ENCODE data around the gene WNT1.

WNT1 gene

DNA sequence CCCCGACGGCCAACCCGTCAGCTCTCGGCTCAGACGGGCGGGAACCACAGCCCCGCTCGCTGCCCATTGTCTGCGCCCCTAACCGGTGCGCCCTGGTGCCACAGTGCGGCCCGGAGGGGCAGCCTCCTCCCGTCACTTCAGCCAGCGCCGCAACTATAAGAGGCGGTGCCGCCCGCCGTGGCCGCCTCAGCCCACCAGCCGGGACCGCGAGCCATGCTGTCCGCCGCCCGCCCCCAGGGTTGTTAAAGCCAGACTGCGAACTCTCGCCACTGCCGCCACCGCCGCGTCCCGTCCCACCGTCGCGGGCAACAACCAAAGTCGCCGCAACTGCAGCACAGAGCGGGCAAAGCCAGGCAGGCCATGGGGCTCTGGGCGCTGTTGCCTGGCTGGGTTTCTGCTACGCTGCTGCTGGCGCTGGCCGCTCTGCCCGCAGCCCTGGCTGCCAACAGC, at the start of gene WNT1:
Gene WNT1, plus strand, starts transcription at position 32 of the 450 bp plus-strand sequence. Its CDS starts 329 bp downstream, at position 361.
- TF ChIP-seq GATA2 (IDR thresholded peaks at IDR 0.05; ENCODE audit: low read depth, low read length) (no peak), GATA3 (IDR thresholded peaks at IDR 0.05; ENCODE audit: low read depth, low read length) (no peak)

DNA sequence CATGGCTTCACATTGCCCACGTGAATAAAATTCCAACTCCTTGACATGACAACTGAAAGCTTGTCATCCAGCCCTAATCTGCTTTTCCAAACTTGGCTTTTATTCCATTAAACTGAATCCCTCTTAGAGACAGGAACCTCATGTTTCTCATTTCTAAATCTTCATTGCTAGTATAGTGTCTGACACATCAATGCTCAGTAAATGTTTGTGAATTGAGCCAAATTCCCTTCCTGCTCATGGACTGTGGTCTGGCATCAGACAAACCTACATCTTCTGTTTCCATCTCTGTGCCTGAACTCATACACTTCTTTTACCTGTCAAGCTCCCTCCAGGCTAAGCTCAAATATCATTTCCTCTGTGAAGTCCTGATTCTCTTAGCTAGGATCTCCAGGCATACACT, 48.6 kb upstream of the WNT1 start:
- no peak for TF ChIP-seq GATA3 (IDR thresholded peaks at IDR 0.05; ENCODE audit: low read depth, low read length)
- no peak for TF ChIP-seq GATA2 (IDR thresholded peaks at IDR 0.05; ENCODE audit: low read depth, low read length)

DNA sequence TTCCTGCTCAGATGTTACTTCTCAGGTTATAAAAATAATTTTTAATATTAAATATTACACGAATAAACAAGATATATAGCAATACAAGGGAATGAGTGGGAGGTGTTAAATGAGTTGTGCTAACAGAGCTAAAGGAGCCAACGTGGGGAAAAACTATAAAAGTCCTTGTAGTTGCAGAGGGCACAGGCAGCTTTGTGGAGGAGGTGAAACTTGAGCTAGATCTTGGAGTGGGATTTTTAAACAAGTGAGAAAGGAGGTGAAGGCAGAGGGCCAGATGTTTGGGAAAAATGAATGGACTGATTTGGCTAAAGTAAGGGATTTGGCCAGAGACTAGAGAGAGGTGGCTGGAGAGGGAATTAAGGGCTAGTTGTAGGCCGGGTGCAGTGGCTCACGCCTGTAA, 47.6 kb upstream of the WNT1 start:
- TF ChIP-seq GATA3 (IDR thresholded peaks at IDR 0.05; ENCODE audit: low read depth, low read length) = no peak
- TF ChIP-seq GATA2 (IDR thresholded peaks at IDR 0.05; ENCODE audit: low read depth, low read length) = no peak

DNA sequence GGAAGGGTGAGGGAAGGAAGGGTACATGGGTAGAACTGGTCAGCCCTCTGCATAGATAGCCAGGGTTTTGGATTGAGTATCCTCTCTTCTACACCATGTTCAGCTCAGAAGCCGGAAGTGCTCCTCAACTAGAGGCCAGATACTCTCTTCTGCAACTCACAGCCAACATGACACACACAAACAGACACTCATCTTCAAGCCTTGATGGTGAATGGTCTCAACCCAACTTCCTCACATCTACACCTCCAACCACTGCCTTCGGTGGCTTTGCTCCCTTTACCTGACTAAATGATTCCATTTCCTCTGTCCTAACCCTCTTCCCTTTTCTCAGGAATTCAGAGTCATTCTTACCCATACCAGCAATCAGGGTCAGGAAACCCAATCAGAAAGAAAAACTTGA, 45.2 kb upstream of the WNT1 start:
- TF ChIP-seq GATA3 (IDR thresholded peaks at IDR 0.05; ENCODE audit: low read depth, low read length) = no peak
- TF ChIP-seq GATA2 (IDR thresholded peaks at IDR 0.05; ENCODE audit: low read depth, low read length) = no peak

DNA sequence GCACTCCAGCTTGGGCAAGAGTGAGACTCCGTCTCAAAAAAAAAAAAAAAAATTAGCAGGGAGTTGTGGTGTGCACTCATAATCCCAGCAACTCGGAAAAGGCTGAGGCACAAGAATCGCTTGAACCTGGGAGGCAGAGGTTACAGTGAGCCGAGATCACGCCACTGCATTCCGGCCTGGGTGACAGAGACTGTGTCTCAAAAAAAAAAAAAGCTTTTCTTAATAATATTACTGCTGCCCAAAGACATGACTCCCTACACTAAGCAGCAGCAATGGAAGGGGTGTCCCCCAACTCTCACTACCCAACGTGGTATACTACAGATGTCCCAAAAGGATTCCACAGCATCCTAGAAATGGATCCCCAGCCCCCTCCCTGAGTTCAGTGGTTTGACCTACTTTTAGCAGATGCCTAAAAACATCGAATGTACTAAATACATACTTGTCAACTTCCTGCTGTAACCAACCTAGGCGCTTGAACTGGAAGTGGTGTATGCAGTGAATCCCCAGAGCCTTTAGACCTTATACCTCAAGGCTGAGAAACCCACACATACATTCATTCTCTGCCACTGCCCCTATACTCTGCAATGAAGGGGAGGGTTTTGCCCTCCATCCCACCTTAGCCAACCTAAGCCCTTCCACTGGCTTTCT, 44.3 kb upstream of the WNT1 start:
- TF ChIP-seq GATA2 (IDR thresholded peaks at IDR 0.05; ENCODE audit: low read depth, low read length) (no peak), GATA3 (IDR thresholded peaks at IDR 0.05; ENCODE audit: low read depth, low read length) (no peak)

GRCh38 chr12:48934312-48934706, 43.8 kb upstream of the WNT1 start:
- no peak for TF ChIP-seq GATA3 (IDR thresholded peaks at IDR 0.05; ENCODE audit: low read depth, low read length)
- TF ChIP-seq GATA2 (IDR thresholded peaks at IDR 0.05; ENCODE audit: low read depth, low read length) = no peak

DNA sequence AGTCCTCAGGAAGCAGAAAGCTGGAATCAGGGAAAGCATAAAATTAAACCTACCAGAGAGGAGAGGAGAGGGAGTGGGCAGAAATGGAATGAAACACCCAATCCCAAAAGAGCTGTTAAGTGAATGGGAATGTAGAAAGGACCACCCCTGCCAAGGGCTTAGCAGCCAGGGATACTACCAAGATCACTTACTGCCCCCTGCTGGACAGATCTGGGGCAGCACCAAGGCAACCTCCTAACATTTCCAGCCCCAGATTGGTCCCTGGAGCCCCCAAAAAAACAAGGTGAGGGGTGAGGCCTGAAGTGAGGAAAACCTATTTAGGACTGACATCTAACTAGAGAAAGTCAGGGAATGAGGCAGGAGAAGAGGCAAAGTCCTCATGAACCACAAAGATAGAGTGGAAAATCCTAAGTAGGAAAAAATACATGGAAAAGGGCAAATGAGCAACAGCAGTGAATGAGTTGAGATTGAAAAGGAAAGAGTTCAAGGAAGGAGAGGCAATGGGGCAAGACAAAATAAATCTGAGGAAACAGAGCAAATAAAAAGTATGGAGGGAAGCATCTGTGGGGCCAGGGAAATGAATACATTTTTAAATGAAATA, 41.6 kb upstream of the WNT1 start:
- TF ChIP-seq GATA3 (IDR thresholded peaks at IDR 0.05; ENCODE audit: low read depth, low read length) (no peak), GATA2 (IDR thresholded peaks at IDR 0.05; ENCODE audit: low read depth, low read length) (no peak)

DNA sequence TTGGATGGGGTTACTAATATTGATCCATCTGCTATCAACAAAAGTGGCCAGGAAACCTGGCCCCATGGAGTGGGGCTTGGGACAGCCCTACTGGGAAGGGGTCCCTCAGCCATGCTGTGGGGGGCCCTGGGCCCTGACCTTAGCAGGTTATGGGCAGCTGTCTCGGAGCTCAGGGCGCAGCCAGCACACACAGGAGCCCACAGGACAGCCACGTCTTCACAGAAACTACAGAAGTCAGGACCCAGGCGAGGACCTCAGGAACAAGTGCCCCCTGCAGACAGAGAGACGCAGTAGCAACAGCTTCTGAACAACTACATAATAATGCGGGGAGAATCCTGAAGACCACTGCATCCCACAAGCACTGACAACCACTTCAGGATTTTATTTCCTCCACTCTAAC, 41.0 kb upstream of the WNT1 start:
- TF ChIP-seq GATA2 (IDR thresholded peaks at IDR 0.05; ENCODE audit: low read depth, low read length) (no peak), GATA3 (IDR thresholded peaks at IDR 0.05; ENCODE audit: low read depth, low read length) (no peak)

- no peak for TF ChIP-seq GATA2 (IDR thresholded peaks at IDR 0.05; ENCODE audit: low read depth, low read length)
- TF ChIP-seq GATA3 (IDR thresholded peaks at IDR 0.05; ENCODE audit: low read depth, low read length) = no peak
These were observed 39.3 kb upstream of the WNT1 start for GRCh38 chr12:48938805-48939204.

- TF ChIP-seq GATA2 (IDR thresholded peaks at IDR 0.05; ENCODE audit: low read depth, low read length) (no peak), GATA3 (IDR thresholded peaks at IDR 0.05; ENCODE audit: low read depth, low read length) (no peak)
These were observed 37.9 kb upstream of the WNT1 start for GRCh38 chr12:48940181-48940580.

- TF ChIP-seq GATA3 (IDR thresholded peaks at IDR 0.05; ENCODE audit: low read depth, low read length) = no peak
- TF ChIP-seq GATA2 (IDR thresholded peaks at IDR 0.05; ENCODE audit: low read depth, low read length) = no peak
These were observed 34.9 kb upstream of the WNT1 start for GRCh38 chr12:48943221-48943620.

DNA sequence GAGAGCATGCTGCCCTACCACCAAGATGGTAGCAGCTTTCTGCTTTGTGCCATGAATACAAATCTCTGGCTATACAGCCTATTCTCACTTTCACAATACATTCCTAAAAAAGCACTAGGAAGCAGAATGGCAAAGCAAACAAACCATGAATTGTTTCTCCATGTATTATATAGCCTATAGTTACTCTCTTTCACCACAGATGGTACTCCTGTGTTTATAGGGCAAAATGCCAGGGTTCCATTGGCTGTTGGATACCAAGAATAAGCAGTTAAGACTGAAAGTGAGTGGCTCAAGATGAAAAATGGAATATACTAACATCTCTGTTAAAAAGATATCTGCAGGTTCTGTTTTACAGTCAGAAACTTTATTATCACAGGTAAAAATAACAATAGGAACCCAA, 31.9 kb upstream of the WNT1 start:
- TF ChIP-seq GATA3 (IDR thresholded peaks at IDR 0.05; ENCODE audit: low read depth, low read length) (no peak), GATA2 (IDR thresholded peaks at IDR 0.05; ENCODE audit: low read depth, low read length) (no peak)

DNA sequence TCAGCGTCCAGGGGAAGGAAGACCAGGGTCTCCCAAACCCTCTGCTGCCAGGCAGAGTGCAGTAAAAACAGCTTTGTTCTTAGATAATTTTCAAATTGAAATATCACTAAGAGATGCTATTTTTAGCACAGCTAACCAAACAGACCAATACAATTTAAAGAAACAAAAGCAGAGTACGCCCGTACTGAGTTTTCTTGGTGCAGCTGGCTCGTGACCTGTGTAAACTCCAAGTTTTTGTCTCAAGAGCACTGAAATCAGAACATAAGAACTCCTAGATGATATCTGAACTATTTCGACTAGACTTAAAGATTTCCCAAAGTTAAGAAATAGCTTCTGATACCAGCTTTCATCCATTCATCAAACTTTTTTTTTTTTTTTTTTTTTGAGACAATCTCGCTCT, 31.2 kb upstream of the WNT1 start:
- no peak for TF ChIP-seq GATA2 (IDR thresholded peaks at IDR 0.05; ENCODE audit: low read depth, low read length)

DNA sequence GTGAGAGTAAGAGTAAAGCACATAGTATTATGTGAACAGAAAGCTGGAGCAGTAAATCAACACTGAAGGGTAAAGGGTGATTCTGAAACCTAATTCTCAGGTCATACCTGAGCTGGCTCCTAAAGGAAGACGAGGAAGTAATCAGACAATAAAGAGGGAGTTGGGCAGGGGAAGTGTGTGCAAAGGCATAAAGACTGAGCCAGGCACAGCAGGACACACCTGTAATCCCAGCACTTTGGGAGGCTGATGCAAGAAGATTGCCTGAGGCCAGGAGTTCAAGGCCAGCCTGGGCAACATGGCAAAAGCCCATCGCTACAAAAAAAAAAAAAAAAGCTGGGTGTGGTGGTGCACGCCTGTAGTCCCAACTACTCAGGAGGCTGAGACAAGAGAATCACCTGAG, 30.4 kb upstream of the WNT1 start:
- no peak for TF ChIP-seq GATA3 (IDR thresholded peaks at IDR 0.05; ENCODE audit: low read depth, low read length)
- TF ChIP-seq GATA2 (IDR thresholded peaks at IDR 0.05; ENCODE audit: low read depth, low read length) = no peak

GRCh38 chr12:48952691-48953090, 25.4 kb upstream of the WNT1 start:
- TF ChIP-seq GATA3 (IDR thresholded peaks at IDR 0.05; ENCODE audit: low read depth, low read length) = no peak
- no peak for TF ChIP-seq GATA2 (IDR thresholded peaks at IDR 0.05; ENCODE audit: low read depth, low read length)

Data from SH-SY5Y (cell line).